Smooth muscle cell of bladder (primary cell): ENCODE data around the gene CNRIP1. TPM values are rescaled to one million over a fixed set of nuclear protein-coding genes. Genes with fewer than 3 reads are reported as not detected.

Experiments used
- total RNA-seq: library from RNA; depleted of rRNA; stranded (reverse); fragments of >200 nt; gene quantifications from 2 replicates; pipeline ENCODE4 v1.2.3, GENCODE V29; 2014

The CNRIP1 gene
- 28.4 and 32.9 TPM in 2 replicates for total RNA-seq

GRCh38 chr2:68319398-68320117 is at the start of gene CNRIP1:
Gene CNRIP1 (minus strand): TSS chr2:68319949. CDS start chr2:68319400, 549 bp downstream.

GRCh38 chr2:68365087-68365486 is 45.3 kb upstream of the CNRIP1 start, which contains the start of gene PLEK:
Gene PLEK (plus strand): TSS chr2:68365282. CDS start chr2:68365352, 70 bp downstream.

GRCh38 chr2:68252400-68253218 is 67.1 kb downstream of the CNRIP1 start, which contains the start of gene PPP3R1:
Gene PPP3R1 (minus strand): TSS chr2:68252532. CDS start chr2:68252127, 405 bp downstream.

Other genes with a start within 250 kb of the CNRIP1 start
- 8.1 and 12.4 TPM in 2 replicates for gene PNO1, start 162.1 kb downstream of the CNRIP1 start, total RNA-seq
- gene PPP3R1, start 67.4 kb downstream of the CNRIP1 start, total RNA-seq, result 13.7 and 17.8 TPM in 2 replicates
- gene PLEK, start 45.3 kb upstream of the CNRIP1 start, total RNA-seq, result 0.14 and 1.1 TPM in 2 replicates
- gene FBXO48, start 147.3 kb upstream of the CNRIP1 start, total RNA-seq, result 0.28 TPM in 2 replicates
- gene APLF, start 147.6 kb upstream of the CNRIP1 start, total RNA-seq, result 4.8 and 7.0 TPM in 2 replicates